ENCODE data around the gene WDR82. TPM values are rescaled to one million over a fixed set of nuclear protein-coding genes. Genes with fewer than 3 reads are reported as not detected.

The WDR82 gene
- total RNA-seq, 1 experiment from 2014 or later = 37.9 TPM

- DNase-seq (ENCODE audit: extremely low read depth, low read depth) = no peak
These were observed 16.0 kb downstream of the WDR82 start for GRCh38 chr3:52262447-52262846.

- DNase-seq (ENCODE audit: extremely low read depth, low read depth) = no peak
These were observed 19.0 kb downstream of the WDR82 start for GRCh38 chr3:52259448-52259847.

GRCh38 chr3:52259035-52259434 lies 19.4 kb downstream of the WDR82 start:
- no peak for DNase-seq (ENCODE audit: extremely low read depth, low read depth)

GRCh38 chr3:52257911-52258310 lies 20.5 kb downstream of the WDR82 start:
- no peak for DNase-seq (ENCODE audit: extremely low read depth, low read depth)

- DNase-seq (ENCODE audit: extremely low read depth, low read depth) = no peak
These were observed 21.8 kb downstream of the WDR82 start for GRCh38 chr3:52256622-52257021.

GRCh38 chr3:52256159-52256558 lies 22.3 kb downstream of the WDR82 start:
- no peak for DNase-seq (ENCODE audit: extremely low read depth, low read depth)

GRCh38 chr3:52254608-52255007 lies 23.8 kb downstream of the WDR82 start:
- no peak for DNase-seq (ENCODE audit: extremely low read depth, low read depth)

GRCh38 chr3:52253314-52254304 lies 24.8 kb downstream of the WDR82 start:
- DNase-seq (ENCODE audit: extremely low read depth, low read depth) = no peak

GRCh38 chr3:52250122-52250521 lies 28.3 kb downstream of the WDR82 start:
- no peak for DNase-seq (ENCODE audit: extremely low read depth, low read depth)

GRCh38 chr3:52249683-52250082 lies 28.8 kb downstream of the WDR82 start:
- no peak for DNase-seq (ENCODE audit: extremely low read depth, low read depth)

- DNase-seq (ENCODE audit: extremely low read depth, low read depth) = no peak
These were observed 29.5 kb downstream of the WDR82 start for GRCh38 chr3:52248816-52249547.

GRCh38 chr3:52248165-52248541 lies 30.3 kb downstream of the WDR82 start:
- no peak for DNase-seq (ENCODE audit: extremely low read depth, low read depth)

- no peak for DNase-seq (ENCODE audit: extremely low read depth, low read depth)
These were observed 30.9 kb downstream of the WDR82 start for GRCh38 chr3:52247409-52248164.

GRCh38 chr3:52246728-52247408 lies 31.6 kb downstream of the WDR82 start:
- DNase-seq (ENCODE audit: extremely low read depth, low read depth) = no peak

GRCh38 chr3:52246264-52246620 lies 32.2 kb downstream of the WDR82 start:
- DNase-seq (ENCODE audit: extremely low read depth, low read depth) = no peak

- no peak for DNase-seq (ENCODE audit: extremely low read depth, low read depth)
These were observed 32.9 kb downstream of the WDR82 start, which contains the start of gene PPM1M for GRCh38 chr3:52245322-52246263. Gene PPM1M (plus strand): TSS chr3:52245759. CDS start chr3:52245825, 66 bp downstream.

GRCh38 chr3:52243791-52244628 lies 34.4 kb downstream of the WDR82 start:
- no peak for DNase-seq (ENCODE audit: extremely low read depth, low read depth)

GRCh38 chr3:52242039-52242438 lies 36.4 kb downstream of the WDR82 start:
- DNase-seq (ENCODE audit: extremely low read depth, low read depth) = no peak
